H1 (cell line): ENCODE results near the gene SNX3. TPM values are rescaled to one million over a fixed set of nuclear protein-coding genes. Genes with fewer than 3 reads are reported as not detected.

Source experiments
- CTCF ChIA-PET: fragments of 300-600 bp; sonication (Branson Sonifier 250); formaldehyde crosslinking; loops from one replicate; lab custom pipeline; 2021; ENCODE audit not compliant: partially characterized antibody; lab: Charles Lee
- POLR2A ChIA-PET: fragments of 300-600 bp; sonication (Branson Sonifier 250); formaldehyde crosslinking; loops from one replicate; lab custom pipeline; 2021; ENCODE audit warnings: inconsistent platforms; ENCODE audit not compliant: partially characterized antibody; lab: Charles Lee
- DNase-seq, 2 experiments: peaks; one replicate each; pipeline versions ENCODE4 v3.0.0 to v3.0.0-alpha.2; 2010 to 2022; ENCODE audit warnings: low spot score in 2 of 2, low read depth in 1 of 2, mixed read lengths in 1 of 2
- FAIRE-seq: peaks from 2 replicates; lab custom pipeline; 2011; peaks lifted over from hg19 to GRCh38; lab: Jason Lieb, UNC
- H2AFZ ChIP-seq: 2 replicates; pipeline ENCODE4 v1.8.1; 2012; ENCODE audit warnings: low read length, inconsistent platforms
- H2AK5ac ChIP-seq: 2 replicates; pipeline ENCODE4 v1.6.1; 2013; ENCODE audit warnings: low read depth, low read length
- H2BK120ac ChIP-seq: replicated peaks from 2 replicates; pipeline ENCODE3; 2013; ENCODE audit warnings: low read depth, low read length, inconsistent platforms
- H2BK12ac ChIP-seq: 2 replicates; pipeline ENCODE4 v1.6.1; 2013; ENCODE audit warnings: low read depth, low read length
- H2BK15ac ChIP-seq: 2 replicates; pipeline ENCODE4 v1.6.1; 2013; ENCODE audit warnings: low read length
- H2BK20ac ChIP-seq: 2 replicates; pipeline ENCODE4 v1.6.1; 2013; ENCODE audit warnings: low read length
- H2BK5ac ChIP-seq: 2 replicates; pipeline ENCODE4 v1.6.1; 2013; ENCODE audit warnings: low read depth, low read length
- H3K14ac ChIP-seq: 2 replicates; pipeline ENCODE4 v1.6.1; 2013; ENCODE audit warnings: inconsistent platforms; ENCODE audit not compliant: insufficient read length
- H3K18ac ChIP-seq: 2 replicates; pipeline ENCODE4 v1.6.1; 2013; ENCODE audit warnings: low read length; ENCODE audit errors: extremely low read depth
- H3K23ac ChIP-seq: 2 replicates; pipeline ENCODE4 v1.6.1; 2013; ENCODE audit warnings: inconsistent platforms; ENCODE audit not compliant: insufficient read length
- H3K23me2 ChIP-seq: 2 replicates; pipeline ENCODE4 v1.6.1; 2013; ENCODE audit warnings: low read depth, low read length
- H3K27ac ChIP-seq: 2 replicates; pipeline ENCODE4 v1.6.1; 2011; ENCODE audit warnings: low read depth, low read length, inconsistent platforms
- H3K27me3 ChIP-seq, 4 experiments: replicated peaks in 1 of 4; 1 replicate in 1 of 4; 2 replicates in 3 of 4; pipeline versions ENCODE4 v1.6.1 to v1.8.1; 2011 to 2013; ENCODE audit warnings: low read length in 3 of 4, mild to moderate bottlenecking in 3 of 4, inconsistent platforms in 2 of 4, mixed read lengths in 2 of 4, moderate library complexity in 1 of 4; ENCODE audit not compliant: control insufficient read depth in 3 of 4, insufficient read depth in 3 of 4; ENCODE audit errors: extremely low read depth in 1 of 4
- H3K36me3 ChIP-seq, 4 experiments: 2 replicates each; pipeline versions ENCODE4 v1.6.1 to v1.8.1; 2011 to 2013; ENCODE audit warnings: mild to moderate bottlenecking in 4 of 4, low read length in 3 of 4, moderate library complexity in 2 of 4, control low read depth in 1 of 4, inconsistent platforms in 1 of 4; ENCODE audit not compliant: insufficient read depth in 4 of 4, control insufficient read depth in 2 of 4
- H3K4ac ChIP-seq: replicated peaks from 2 replicates; pipeline ENCODE3; 2013; ENCODE audit warnings: low read length, low read depth, mixed read lengths, inconsistent platforms; ENCODE audit not compliant: insufficient read length
- H3K4me1 ChIP-seq, 4 experiments: replicated peaks in 1 of 4; 1 replicate in 1 of 4; 2 replicates in 3 of 4; pipeline versions ENCODE4 v1.6.1 to v1.8.1; 2011 to 2013; ENCODE audit warnings: low read length in 3 of 4, inconsistent platforms in 2 of 4, mixed read lengths in 1 of 4; ENCODE audit not compliant: insufficient read depth in 4 of 4, control insufficient read depth in 3 of 4
- H3K4me2 ChIP-seq, 2 experiments: 2 replicates each; pipeline versions ENCODE4 v1.6.1 to v1.8.1; 2011 to 2013; ENCODE audit warnings: low read depth in 2 of 2, low read length in 2 of 2, control low read depth in 1 of 2, inconsistent platforms in 1 of 2, mild to moderate bottlenecking in 1 of 2; ENCODE audit not compliant: insufficient read depth in 1 of 2
- H3K4me3 ChIP-seq, 4 experiments: fragments of 200-600, 300-600 bp in 1 of 4; sonication (generic), shearing (Covaris generic), sonication (Bioruptor Twin) in 1 of 4; 2 replicates each; pipeline versions ENCODE4 v1.5.1 to v1.8.1; 2011 to 2016; ENCODE audit warnings: low read length in 4 of 4, low read depth in 3 of 4, control low read depth in 2 of 4, inconsistent platforms in 2 of 4, mild to moderate bottlenecking in 2 of 4, mixed read lengths in 1 of 4, moderate library complexity in 1 of 4; ENCODE audit not compliant: insufficient read depth in 2 of 4; ENCODE audit errors: extremely low read depth in 1 of 4
- H3K56ac ChIP-seq: replicated peaks from 2 replicates; pipeline ENCODE3; 2013; ENCODE audit warnings: low read depth, mild to moderate bottlenecking, mixed read lengths, low read length, inconsistent platforms; ENCODE audit not compliant: insufficient read length
- H3K79me1 ChIP-seq: 2 replicates; pipeline ENCODE4 v1.6.1; 2013; ENCODE audit warnings: low read depth, low read length, control low read depth
- H3K79me2 ChIP-seq, 2 experiments: 2 replicates each; pipeline versions ENCODE4 v1.6.1 to v1.8.1; 2012 to 2013; ENCODE audit warnings: low read length in 2 of 2, mild to moderate bottlenecking in 2 of 2, inconsistent platforms in 1 of 2; ENCODE audit not compliant: insufficient read depth in 2 of 2, control insufficient read depth in 1 of 2
- H3K9ac ChIP-seq, 4 experiments: replicated peaks in 1 of 4; 1 replicate in 1 of 4; 2 replicates in 3 of 4; pipeline versions ENCODE4 v1.6.1 to v1.8.1; 2011 to 2013; ENCODE audit warnings: low read depth in 3 of 4, low read length in 3 of 4, control low read depth in 2 of 4, mild to moderate bottlenecking in 2 of 4, moderate library complexity in 2 of 4, inconsistent platforms in 1 of 4; ENCODE audit errors: extremely low read depth in 1 of 4
- H3K9me3 ChIP-seq, 2 experiments: 2 replicates each; pipeline versions ENCODE4 v1.6.1 to v1.8.1; 2012 to 2013; ENCODE audit warnings: mild to moderate bottlenecking in 2 of 2, moderate library complexity in 2 of 2, control low read depth in 1 of 2, inconsistent platforms in 1 of 2, low read depth in 1 of 2, low read length in 1 of 2, mixed read lengths in 1 of 2; ENCODE audit not compliant: insufficient read depth in 2 of 2
- H4K20me1 ChIP-seq, 2 experiments: replicated peaks in 1 of 2; 2 replicates each; pipeline versions ENCODE3 to v1.8.1; 2011 to 2013; ENCODE audit warnings: inconsistent platforms in 2 of 2, low read length in 2 of 2, mild to moderate bottlenecking in 1 of 2; ENCODE audit not compliant: insufficient read depth in 2 of 2, control insufficient read depth in 1 of 2
- H4K5ac ChIP-seq: 2 replicates; pipeline ENCODE4 v1.6.1; 2013; ENCODE audit warnings: low read length, low read depth, mixed read lengths, inconsistent platforms; ENCODE audit not compliant: insufficient read length
- H4K8ac ChIP-seq: 2 replicates; pipeline ENCODE4 v1.8.0; 2013; ENCODE audit warnings: mild to moderate bottlenecking, moderate library complexity, low read length, inconsistent platforms; ENCODE audit not compliant: insufficient read depth; ENCODE audit errors: extremely low read depth
- H4K91ac ChIP-seq: replicated peaks from 2 replicates; pipeline ENCODE3; 2013; ENCODE audit warnings: low read length, mixed read lengths, inconsistent platforms; ENCODE audit not compliant: insufficient read length
- CEBPB ChIP-seq: IDR thresholded peaks from 2 replicates; pipeline ENCODE4 v1.6.1; 2012; ENCODE audit warnings: low read depth, low read length
- CREB1 ChIP-seq: IDR thresholded peaks from 2 replicates; pipeline ENCODE4 v1.6.1; 2012; ENCODE audit warnings: inconsistent platforms
- HDAC2 ChIP-seq, 2 experiments: fragments of 300-600 bp in 1 of 2; sonication (generic) in 1 of 2; IDR thresholded peaks; 2 replicates each; pipeline ENCODE4 v1.6.1; 2011 to 2012; ENCODE audit warnings: low read depth in 2 of 2, low read length in 2 of 2, mild to moderate bottlenecking in 2 of 2, moderate library complexity in 2 of 2, borderline replicate concordance in 1 of 2, inconsistent platforms in 1 of 2
- HDAC6 ChIP-seq: IDR thresholded peaks from one replicate; pipeline ENCODE4 v1.7.1; 2012; ENCODE audit warnings: low read depth, mild to moderate bottlenecking, inconsistent platforms, low read length, moderate library complexity
- KDM1A ChIP-seq: fragments of 200-600, 300-600 bp; sonication (generic); IDR thresholded peaks from 2 replicates; pipeline ENCODE4 v1.7.1; 2016; ENCODE audit warnings: mild to moderate bottlenecking, low read length, borderline replicate concordance
- MAFK ChIP-seq: IDR thresholded peaks from 2 replicates; pipeline ENCODE4 v1.6.1; 2012; ENCODE audit warnings: low read depth, mild to moderate bottlenecking, improper control_type of control experiment, low read length
- PHF8 ChIP-seq: fragments of 200-600 bp; sonication (generic); conservative IDR thresholded peaks from 2 replicates; pipeline ENCODE4 v1.7.1; 2012; ENCODE audit warnings: low read depth, mild to moderate bottlenecking, inconsistent platforms, low read length, moderate library complexity
- RBBP5 ChIP-seq: IDR thresholded peaks from 2 replicates; pipeline ENCODE4 v1.7.1; 2012; ENCODE audit warnings: low read depth, mild to moderate bottlenecking, inconsistent platforms, low read length, moderate library complexity, borderline replicate concordance
- SP1 ChIP-seq: IDR thresholded peaks from 2 replicates; pipeline ENCODE4 v1.6.1; 2011; ENCODE audit warnings: low read depth, low read length
- SP4 ChIP-seq: IDR thresholded peaks from 2 replicates; pipeline ENCODE4 v1.6.1; 2012; ENCODE audit warnings: low read length, inconsistent platforms
- polyA plus RNA-seq, 7 experiments: library from polyadenylated mRNA; depleted of rRNA in 3 of 7; stranded (reverse) in 5 of 7; unstranded in 2 of 7; fragments of >200 nt in 5 of 7; fragments of 200-250 nt in 2 of 7; gene quantifications; 1 replicate in 5 of 7; 2 replicates in 1 of 7; 4 replicates in 1 of 7; pipeline versions ENCODE4 v1.2.1 to v1.2.3, GENCODE V29; 2011 to 2013; ENCODE audit warnings: missing spikeins in 2 of 7, mixed read lengths in 2 of 7
- total RNA-seq: library from RNA; stranded (reverse); fragmentation: NEBNext Ultra II Directional; extraction: Animal tissue kit (Norgen Biotek cat#: 25700); gene quantifications from 2 replicates; pipeline ENCODE4 v1.2.1, GENCODE V29; 2021
- TF ChIP-seq, protein P1 (sequence below), 3 experiments: IDR thresholded peaks; 1 replicate in 2 of 3; 2 replicates in 1 of 3; pipeline versions ENCODE4 v1.5.1 to v1.6.1; 2011; ENCODE audit warnings: low read length in 3 of 3, mild to moderate bottlenecking in 3 of 3, inconsistent platforms in 2 of 3, low read depth in 1 of 3, moderate library complexity in 1 of 3; ENCODE audit not compliant: insufficient read depth in 1 of 3; ENCODE audit errors: control extremely low read depth in 1 of 3
- TF ChIP-seq, protein P2 (sequence below): IDR thresholded peaks from 2 replicates; pipeline ENCODE4 v1.6.1; 2011; ENCODE audit warnings: low read length, improper control_type of control experiment

SNX3 gene
- total and polyA plus RNA-seq, 2 of the 8 experiments (the other 6 are each of a cell fraction or from before 2014, with no cell fraction given): 72.5 to 150 TPM

DNA sequence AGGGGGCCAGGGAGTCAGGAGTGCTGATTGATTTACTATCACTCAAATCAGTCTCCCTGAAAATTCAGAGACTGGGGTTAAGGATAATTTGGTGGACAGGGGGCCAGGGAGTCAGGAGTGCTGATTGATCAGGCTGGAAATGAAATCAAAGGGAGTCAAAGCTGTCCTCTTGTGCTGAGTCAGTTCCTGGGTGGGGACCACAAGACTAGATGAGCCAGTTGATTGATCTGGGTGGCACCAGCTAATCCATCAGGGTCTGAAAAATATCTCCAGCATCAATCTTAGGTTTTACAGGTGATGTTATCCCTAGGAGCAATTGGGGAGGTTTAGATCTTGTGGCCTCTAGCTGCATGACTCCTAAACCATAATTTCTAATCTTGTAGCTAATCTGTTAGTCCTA lies 27.9 kb upstream of the SNX3 start:
- Histone ChIP-seq H3K9me3 (no peaks in the 10 kb centered on the region), H3K23ac (no peak overlapping the region), H3K79me2 (no peaks in the 10 kb centered on the region), H2BK12ac (no peak overlapping the region), H4K20me1 (no peaks in the 10 kb centered on the region), H2BK120ac (no peak overlapping the region), H2BK15ac (no peak overlapping the region), H3K4me1 (no peaks in the 10 kb centered on the region), H3K27me3 (no peaks in the 10 kb centered on the region), H2AK5ac (no peak overlapping the region), H3K27ac (no peak overlapping the region), H3K4ac (no peak overlapping the region), H3K18ac (no peak overlapping the region), H3K4me3 (no peak overlapping the region), H2BK5ac (no peak overlapping the region), H4K5ac (no peak overlapping the region), H3K14ac (no peak overlapping the region), H2BK20ac (no peak overlapping the region), H3K4me2 (no peak overlapping the region), H3K79me1 (no peaks in the 10 kb centered on the region), H2AFZ (no peak overlapping the region), H3K36me3 (no peaks in the 10 kb centered on the region), H4K91ac (no peak overlapping the region), H4K8ac (no peak overlapping the region), H3K23me2 (no peaks in the 10 kb centered on the region; the same call in 1 of the 2 replicates), H3K9ac (no peak overlapping the region), H3K56ac (no peak overlapping the region)
- DNase-seq: peak in 1 of 2 experiments; percentile 16
- ChIA-PET POLR2A (no interaction called here), CTCF (interaction anchor here (0.8 kb wide), 1 partner anchor 203 kb away, joined by 3 read pairs; no protein-coding TSS in a partner anchor)
- no peak for FAIRE-seq
- TF ChIP-seq HDAC2 (IDR thresholded peaks at IDR 0.05; ENCODE audit: borderline replicate concordance in 1 of 2, low read depth in 2 of 2, low read length in 2 of 2) (no peak), PHF8 (no peak), CREB1 (no peak), KDM1A (no peak), RBBP5 (no peak), HDAC6 (no peak), SP1 (no peak), CEBPB (no peak), MAFK (no peak), SP4 (no peak)
- TF ChIP-seq, protein P1, sequence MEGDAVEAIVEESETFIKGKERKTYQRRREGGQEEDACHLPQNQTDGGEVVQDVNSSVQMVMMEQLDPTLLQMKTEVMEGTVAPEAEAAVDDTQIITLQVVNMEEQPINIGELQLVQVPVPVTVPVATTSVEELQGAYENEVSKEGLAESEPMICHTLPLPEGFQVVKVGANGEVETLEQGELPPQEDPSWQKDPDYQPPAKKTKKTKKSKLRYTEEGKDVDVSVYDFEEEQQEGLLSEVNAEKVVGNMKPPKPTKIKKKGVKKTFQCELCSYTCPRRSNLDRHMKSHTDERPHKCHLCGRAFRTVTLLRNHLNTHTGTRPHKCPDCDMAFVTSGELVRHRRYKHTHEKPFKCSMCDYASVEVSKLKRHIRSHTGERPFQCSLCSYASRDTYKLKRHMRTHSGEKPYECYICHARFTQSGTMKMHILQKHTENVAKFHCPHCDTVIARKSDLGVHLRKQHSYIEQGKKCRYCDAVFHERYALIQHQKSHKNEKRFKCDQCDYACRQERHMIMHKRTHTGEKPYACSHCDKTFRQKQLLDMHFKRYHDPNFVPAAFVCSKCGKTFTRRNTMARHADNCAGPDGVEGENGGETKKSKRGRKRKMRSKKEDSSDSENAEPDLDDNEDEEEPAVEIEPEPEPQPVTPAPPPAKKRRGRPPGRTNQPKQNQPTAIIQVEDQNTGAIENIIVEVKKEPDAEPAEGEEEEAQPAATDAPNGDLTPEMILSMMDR (IDR thresholded peaks at IDR 0.05; ENCODE audit: control extremely low read depth in 1 of 3, insufficient read depth in 1 of 3, low read depth in 1 of 3, low read length in 3 of 3): no peak
- TF ChIP-seq, protein P2, sequence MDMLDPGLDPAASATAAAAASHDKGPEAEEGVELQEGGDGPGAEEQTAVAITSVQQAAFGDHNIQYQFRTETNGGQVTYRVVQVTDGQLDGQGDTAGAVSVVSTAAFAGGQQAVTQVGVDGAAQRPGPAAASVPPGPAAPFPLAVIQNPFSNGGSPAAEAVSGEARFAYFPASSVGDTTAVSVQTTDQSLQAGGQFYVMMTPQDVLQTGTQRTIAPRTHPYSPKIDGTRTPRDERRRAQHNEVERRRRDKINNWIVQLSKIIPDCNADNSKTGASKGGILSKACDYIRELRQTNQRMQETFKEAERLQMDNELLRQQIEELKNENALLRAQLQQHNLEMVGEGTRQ: no peak
